Activated T-cell treated with anti-CD3 and anti-CD28 coated beads, Interleukin-2, amount 50 U/mL, for 48 hours (primary cell): ENCODE measurements around the gene SUSD5.
"Not testable (repeated sequence)": the region's sequence is repeated elsewhere in the genome, so short reads cannot be mapped to it uniquely, and the experiment has no call there.

Source experiments
- DNase-seq, 2 experiments: peaks; one replicate each; pipeline ENCODE4 v3.0.0-alpha.2; 2020

The SUSD5 gene

DNA sequence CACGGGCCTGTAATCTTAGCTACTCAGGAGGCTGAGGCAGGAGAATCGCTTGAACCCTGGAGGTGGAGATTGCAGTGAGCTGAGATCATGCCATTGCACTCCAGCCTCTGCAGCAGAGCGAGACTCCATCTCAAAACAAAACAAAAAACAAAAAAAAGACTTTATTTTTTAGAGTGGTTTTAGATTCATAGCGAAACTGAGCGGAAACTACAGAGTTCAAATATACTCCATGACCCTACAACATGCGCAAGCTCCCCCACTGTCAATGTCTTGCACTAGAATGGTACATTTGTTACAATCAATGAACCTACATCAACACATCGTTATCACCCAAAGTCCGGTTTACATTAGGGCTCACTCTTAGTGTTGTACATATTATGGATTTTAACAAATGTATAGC is 107.0 kb downstream of the SUSD5 start:
- DNase-seq, result no peak

DNA sequence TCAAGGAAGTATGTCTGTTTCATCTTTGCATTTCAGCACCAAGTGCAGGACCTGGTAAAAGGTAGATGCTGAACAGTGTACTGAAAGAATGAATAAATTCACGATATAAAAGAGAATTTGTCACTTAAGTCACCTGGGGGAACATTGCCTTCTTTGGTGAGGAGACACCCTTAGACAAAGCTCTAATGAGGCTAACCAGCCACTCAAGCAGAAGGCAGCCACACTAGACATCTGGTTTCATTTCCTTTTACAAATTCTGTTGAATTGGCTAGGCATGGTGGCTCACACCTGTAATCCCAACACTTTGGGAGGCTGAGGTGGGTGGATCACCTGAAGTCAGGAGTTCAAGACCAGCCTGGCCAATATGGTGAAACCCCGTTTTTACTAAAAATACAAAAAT is 111.8 kb downstream of the SUSD5 start:
- not testable (repeated sequence) for DNase-seq

GRCh38 chr3:33105341-33105948 is 113.2 kb downstream of the SUSD5 start:
- DNase-seq, result no peak

DNA sequence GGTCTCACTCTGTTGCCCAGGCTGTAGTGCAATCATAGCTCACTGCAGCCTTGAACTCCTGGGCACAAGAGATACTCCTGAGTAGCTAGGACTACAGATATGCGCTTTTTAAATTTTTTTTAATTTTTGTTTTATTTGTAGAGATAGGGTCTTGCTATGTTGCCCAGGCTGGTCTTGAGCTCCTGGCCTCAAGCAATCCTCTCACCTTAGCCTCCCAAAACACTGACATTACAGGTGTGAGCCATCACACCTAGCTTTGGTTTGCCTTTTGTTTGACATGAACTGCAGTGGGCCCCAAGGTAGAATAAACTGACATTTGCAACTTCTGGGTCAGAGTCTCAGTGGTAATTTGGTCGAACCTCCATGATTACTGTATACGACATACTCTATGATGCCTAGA is 113.8 kb downstream of the SUSD5 start:
- no peak for DNase-seq

GRCh38 chr3:33103480-33103879 is 115.1 kb downstream of the SUSD5 start:
- no peak for DNase-seq

DNA sequence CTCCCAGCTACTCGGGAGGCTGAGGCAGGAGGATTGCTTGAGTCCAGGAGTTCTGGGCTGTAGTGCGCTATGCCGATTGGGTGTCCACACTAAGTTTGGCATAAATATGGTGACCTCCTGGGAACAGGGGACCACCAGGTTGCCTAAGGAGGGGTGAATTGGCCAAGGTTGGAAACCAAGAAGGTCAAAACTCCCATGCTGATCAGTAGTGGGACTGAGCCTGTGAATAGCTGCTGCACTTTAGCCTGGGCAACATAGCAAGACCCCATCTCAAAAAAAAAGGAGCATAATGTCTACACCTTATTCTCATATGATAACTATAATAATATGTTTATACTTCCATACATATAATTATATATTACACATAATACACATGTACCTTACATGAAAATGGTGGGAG is 115.6 kb downstream of the SUSD5 start:
- DNase-seq, result no peak

GRCh38 chr3:33100229-33100628 is 118.4 kb downstream of the SUSD5 start:
- DNase-seq, result no peak
